Gastrocnemius medialis (tissue), 4 donors: ENCODE results near the gene SH2B3. TPM values are rescaled to one million over a fixed set of nuclear protein-coding genes. Genes with fewer than 3 reads are reported as not detected.

Source experiments
- ATAC-seq, 2 donors: fragments of 150-250 bp; one replicate each; pipeline ENCODE4 v1.9.1; 2016
- DNase-seq, 2 donors: peaks; one replicate each; pipeline ENCODE4 v3.0.0-alpha.2; 2019
- H3K27ac ChIP-seq, 4 donors: fragments of 200-600 bp; sonication (generic); 1 replicate in 1 of 4; 2 replicates in 3 of 4; pipeline ENCODE4 v1.5.1; 2016 to 2018; ENCODE audit warnings: mild to moderate bottlenecking in 2 of 4, moderate library complexity in 1 of 4
- H3K27me3 ChIP-seq, 3 donors: fragments of 200-600 bp; sonication (generic) in 2 of 3; 1 replicate in 1 of 3; 2 replicates in 2 of 3; pipeline versions ENCODE4 v1.5.1 to v1.6.0; 2016 to 2019; ENCODE audit warnings: mild to moderate bottlenecking in 1 of 3, moderate library complexity in 1 of 3
- H3K36me3 ChIP-seq, 2 donors: fragments of 200-600 bp; sonication (generic) in 1 of 2; one replicate each; pipeline ENCODE4 v1.5.1; 2017 to 2018
- H3K4me1 ChIP-seq, 2 donors: fragments of 200-600 bp; sonication (generic) in 1 of 2; one replicate each; pipeline ENCODE4 v1.5.1; 2016 to 2017; ENCODE audit warnings: mild to moderate bottlenecking in 2 of 2
- H3K4me3 ChIP-seq, 4 donors: fragments of 200-600 bp; sonication (generic) in 3 of 4; 1 replicate in 1 of 4; 2 replicates in 3 of 4; pipeline ENCODE4 v1.5.1; 2016 to 2019; ENCODE audit warnings: mild to moderate bottlenecking in 2 of 4
- H3K9me3 ChIP-seq, 3 donors: fragments of 200-600 bp; sonication (generic) in 2 of 3; 1 replicate in 1 of 3; 2 replicates in 2 of 3; pipeline ENCODE4 v1.5.1; 2016 to 2019
- POLR2A ChIP-seq, 2 donors: fragments of 450-650 bp; IDR thresholded peaks; one replicate each; pipeline ENCODE4 v1.6.1; 2017; ENCODE audit warnings: antibody characterized with exemption in 2 of 2, mild to moderate bottlenecking in 2 of 2, moderate library complexity in 2 of 2
- in situ Hi-C, 4 donors: fragments of 200-750 bp; cut with MboI; loops; one replicate each; pipeline versions ENCODE4 v1.15.0 to v1.8.0; 2017; ENCODE audit warnings: low sequenced_read_pairs in 4 of 4
- intact Hi-C: fragments of 100-400 bp; cut with DNase I; formaldehyde crosslinking; loops from one replicate; pipeline ENCODE4 v1.15.1; 2023; ENCODE audit warnings: low total_unique reads
- total RNA-seq, 4 donors: library from RNA; depleted of rRNA; stranded (reverse); fragments of >200 nt; gene quantifications; one replicate each; pipeline versions ENCODE4 v1.1.0 to v1.2.3, GENCODE V29; 2016
- TF ChIP-seq, protein P1 (sequence below), 5 experiments: fragments of 450-650 bp in 3 of 5; fragments of 200-600 bp in 2 of 5; sonication (generic) in 2 of 5; IDR thresholded peaks in 4 of 5; conservative IDR thresholded peaks in 1 of 5; 1 replicate in 4 of 5; 2 replicates in 1 of 5; pipeline ENCODE4 v1.5.1; 2016 to 2019; ENCODE audit warnings: antibody characterized with exemption in 5 of 5, mild to moderate bottlenecking in 3 of 5, moderate library complexity in 3 of 5

Gene SH2B3
- total RNA-seq, 4 donors from 2014 or later = 10.4 to 20.0 (median 15.5) TPM

DNA sequence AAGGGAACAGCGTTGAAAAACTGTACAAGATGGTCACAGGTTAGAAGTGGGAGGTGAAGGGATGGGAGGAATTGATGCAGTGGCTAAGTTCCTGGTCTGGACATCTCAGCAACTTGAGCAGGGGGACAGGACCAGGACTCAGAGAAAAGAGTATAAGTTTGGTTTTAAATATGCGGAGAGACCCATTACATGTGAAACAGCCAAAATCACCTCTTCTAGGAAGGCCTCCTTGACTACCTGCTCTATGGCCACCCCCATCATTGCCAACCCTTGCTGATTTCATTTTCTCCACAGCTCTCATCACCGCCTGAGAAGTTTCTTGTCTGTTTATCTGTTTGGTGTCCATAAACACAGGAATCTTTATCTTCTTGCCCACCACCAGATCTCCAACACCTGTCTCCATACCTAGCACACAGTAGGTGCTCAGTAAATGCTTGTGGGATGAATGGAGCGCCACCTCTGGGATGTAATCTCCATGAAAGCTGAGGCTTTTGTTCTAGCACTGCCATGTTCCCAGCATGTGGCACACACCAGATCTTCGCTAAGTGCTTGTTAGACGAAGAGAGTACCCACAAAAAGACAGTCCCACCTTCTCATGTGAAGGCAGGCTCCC lies 25.7 kb upstream of the SH2B3 start:
- in situ Hi-C loops = loop anchor here in 2 of 4 donors (25.0 kb wide), 2 partner anchors 157 to 307 kb away; partner anchors contain the start of genes ACAD10 (in 1 of the 2) and BRAP (in 1 of the 2)

DNA sequence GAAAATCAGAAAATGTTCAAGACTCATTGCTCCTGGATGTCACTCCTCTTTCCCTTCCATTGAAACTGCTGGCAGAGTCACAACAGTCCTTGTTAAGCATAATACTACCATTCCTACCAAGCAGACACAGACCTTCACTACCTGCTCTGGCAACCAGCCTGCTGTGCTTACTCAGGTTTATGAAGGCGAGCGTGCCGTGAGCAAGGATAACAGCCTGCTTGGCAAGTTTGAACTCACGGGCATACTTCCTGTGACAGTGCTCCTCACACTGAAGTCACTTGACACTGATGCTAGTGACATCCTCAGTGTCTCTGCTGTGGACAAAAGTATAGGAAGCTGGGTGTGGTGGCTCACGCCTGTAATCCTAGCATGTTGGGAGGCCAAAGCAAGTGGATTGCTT lies 21.1 kb upstream of the SH2B3 start:
- DNase-seq = no peak
- Histone ChIP-seq H3K9me3 (no peaks in the 10 kb centered on the region), H3K27me3 (no peaks in the 10 kb centered on the region), H3K4me3 (no peak overlapping the region), H3K4me1 (no peaks in the 10 kb centered on the region), H3K36me3 (no peaks in the 10 kb centered on the region), H3K27ac (no peak overlapping the region)
- in situ Hi-C loops = loop anchor here in 2 of 4 donors (25.0 kb wide), 2 partner anchors 153 to 303 kb away; partner anchors contain the start of genes ACAD10 (in 1 of the 2) and BRAP (in 1 of the 2)
- no peak for ATAC-seq
- intact Hi-C loops = no loop called here
- TF ChIP-seq POLR2A (IDR thresholded peaks at IDR 0.05) = no peak
- TF ChIP-seq, protein P1, sequence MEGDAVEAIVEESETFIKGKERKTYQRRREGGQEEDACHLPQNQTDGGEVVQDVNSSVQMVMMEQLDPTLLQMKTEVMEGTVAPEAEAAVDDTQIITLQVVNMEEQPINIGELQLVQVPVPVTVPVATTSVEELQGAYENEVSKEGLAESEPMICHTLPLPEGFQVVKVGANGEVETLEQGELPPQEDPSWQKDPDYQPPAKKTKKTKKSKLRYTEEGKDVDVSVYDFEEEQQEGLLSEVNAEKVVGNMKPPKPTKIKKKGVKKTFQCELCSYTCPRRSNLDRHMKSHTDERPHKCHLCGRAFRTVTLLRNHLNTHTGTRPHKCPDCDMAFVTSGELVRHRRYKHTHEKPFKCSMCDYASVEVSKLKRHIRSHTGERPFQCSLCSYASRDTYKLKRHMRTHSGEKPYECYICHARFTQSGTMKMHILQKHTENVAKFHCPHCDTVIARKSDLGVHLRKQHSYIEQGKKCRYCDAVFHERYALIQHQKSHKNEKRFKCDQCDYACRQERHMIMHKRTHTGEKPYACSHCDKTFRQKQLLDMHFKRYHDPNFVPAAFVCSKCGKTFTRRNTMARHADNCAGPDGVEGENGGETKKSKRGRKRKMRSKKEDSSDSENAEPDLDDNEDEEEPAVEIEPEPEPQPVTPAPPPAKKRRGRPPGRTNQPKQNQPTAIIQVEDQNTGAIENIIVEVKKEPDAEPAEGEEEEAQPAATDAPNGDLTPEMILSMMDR (IDR thresholded peaks at IDR 0.05 in 4 of 5, conservative IDR thresholded peaks at IDR 0.05 in 1 of 5) = no peak

More for the DNA sequence above, 25.7 kb upstream of the SH2B3 start:
- no peak overlapping the region for H3K4me3 ChIP-seq
- intact Hi-C loops = no loop called here
- H3K4me1 ChIP-seq = no peaks in the 10 kb centered on the region
- no peaks in the 10 kb centered on the region for H3K36me3 ChIP-seq
- H3K27me3 ChIP-seq = no peaks in the 10 kb centered on the region
- DNase-seq (no peak), ATAC-seq (no peak)
- no peaks in the 10 kb centered on the region for H3K9me3 ChIP-seq
- no peak overlapping the region for H3K27ac ChIP-seq
- TF ChIP-seq, protein P1 (IDR thresholded peaks at IDR 0.05 in 4 of 5, conservative IDR thresholded peaks at IDR 0.05 in 1 of 5) = no peak
- no peak for TF ChIP-seq POLR2A (IDR thresholded peaks at IDR 0.05)

- intact Hi-C loops (no loop called here), in situ Hi-C loops (loop anchor here in 2 of 4 donors (25.0 kb wide), 2 partner anchors 150 to 300 kb away; partner anchors contain the start of genes ACAD10 (in 1 of the 2) and BRAP (in 1 of the 2))
- TF ChIP-seq, protein P1 (IDR thresholded peaks at IDR 0.05 in 4 of 5, conservative IDR thresholded peaks at IDR 0.05 in 1 of 5) = no peak
- no peak for TF ChIP-seq POLR2A (IDR thresholded peaks at IDR 0.05)
- Histone ChIP-seq H3K4me1 (no peaks in the 10 kb centered on the region), H3K27ac (no peak overlapping the region), H3K27me3 (no peaks in the 10 kb centered on the region), H3K9me3 (no peaks in the 10 kb centered on the region), H3K4me3 (no peak overlapping the region), H3K36me3 (no peaks in the 10 kb centered on the region)
- DNase-seq = no peak
- no peak for ATAC-seq
These were observed 18.8 kb upstream of the SH2B3 start for GRCh38 chr12:111386885-111387284.

DNA sequence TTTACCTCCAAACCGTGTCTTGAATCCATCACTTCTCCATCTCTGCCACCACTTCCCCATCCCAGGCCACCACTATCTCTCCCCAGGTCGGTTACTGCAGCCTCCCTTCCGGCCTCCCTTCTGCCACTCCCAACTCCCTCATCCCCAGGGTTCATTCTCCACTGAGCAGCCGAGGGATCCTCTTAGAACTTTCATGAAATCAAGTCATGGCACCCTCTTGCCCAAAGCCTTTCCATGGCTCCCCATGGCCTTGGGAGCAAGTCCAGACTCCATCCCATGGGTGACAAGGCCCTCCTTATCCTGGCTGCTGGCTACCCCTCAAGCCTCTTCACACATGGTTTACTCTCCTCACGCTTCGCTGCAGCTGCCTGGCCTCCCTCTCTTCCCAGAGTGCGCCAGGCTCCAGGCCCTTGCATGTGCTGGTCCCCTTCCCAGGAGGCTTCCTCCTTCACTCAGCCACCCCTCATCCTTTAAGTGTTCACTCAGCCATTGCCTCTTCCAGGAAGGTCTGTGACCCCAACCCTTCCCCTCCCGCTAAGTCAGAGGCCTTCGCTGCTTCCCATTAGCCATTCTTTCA lies 17.9 kb upstream of the SH2B3 start:
- Histone ChIP-seq H3K4me1 (no peaks in the 10 kb centered on the region), H3K27ac (no peak overlapping the region), H3K27me3 (no peaks in the 10 kb centered on the region), H3K4me3 (no peak overlapping the region), H3K36me3 (no peaks in the 10 kb centered on the region), H3K9me3 (no peaks in the 10 kb centered on the region)
- in situ Hi-C loops = loop anchor here in 2 of 4 donors (25.0 kb wide), 2 partner anchors 149 to 299 kb away; partner anchors contain the start of genes ACAD10 (in 1 of the 2) and BRAP (in 1 of the 2)
- TF ChIP-seq, protein P1 (IDR thresholded peaks at IDR 0.05 in 4 of 5, conservative IDR thresholded peaks at IDR 0.05 in 1 of 5) = no peak
- no peak for TF ChIP-seq POLR2A (IDR thresholded peaks at IDR 0.05)
- intact Hi-C loops = no loop called here
- ATAC-seq (no peak), DNase-seq (no peak)
